Liver (tissue), 9 donors: Measurements from ENCODE around the gene SLC37A4. TPM values are rescaled to one million over a fixed set of nuclear protein-coding genes. Genes with fewer than 3 reads are reported as not detected.

ENCODE experiments used
- DNase-seq: peaks from one replicate; pipeline ENCODE4 v3.0.0-alpha.2; 2017; ENCODE audit warnings: low spot score
- H3K27ac ChIP-seq, 2 donors: one replicate each; pipeline ENCODE4 v1.7.0; 2013; ENCODE audit warnings: inconsistent platforms in 2 of 2, low read length in 2 of 2, control low read depth in 1 of 2, low read depth in 1 of 2, mild to moderate bottlenecking in 1 of 2
- H3K27me3 ChIP-seq, 4 donors: one replicate each; pipeline versions ENCODE4 v1.6.1 to v1.7.0; 2013; ENCODE audit warnings: low read length in 3 of 4, inconsistent platforms in 1 of 4, mild to moderate bottlenecking in 1 of 4, moderate library complexity in 1 of 4; ENCODE audit not compliant: control insufficient read depth in 4 of 4, insufficient read depth in 4 of 4
- H3K36me3 ChIP-seq, 4 donors: one replicate each; pipeline versions ENCODE4 v1.6.1 to v1.7.0; 2013; ENCODE audit warnings: low read length in 3 of 4, mild to moderate bottlenecking in 3 of 4, low read depth in 1 of 4, moderate library complexity in 1 of 4; ENCODE audit not compliant: control insufficient read depth in 4 of 4, insufficient read depth in 3 of 4
- H3K4me1 ChIP-seq, 4 donors: one replicate each; pipeline versions ENCODE4 v1.6.1 to v1.7.0; 2013; ENCODE audit warnings: low read length in 3 of 4, mild to moderate bottlenecking in 3 of 4, moderate library complexity in 1 of 4; ENCODE audit not compliant: control insufficient read depth in 4 of 4, insufficient read depth in 4 of 4
- H3K4me3 ChIP-seq, 3 donors: one replicate each; pipeline versions ENCODE4 v1.6.1 to v1.7.0; 2013; ENCODE audit warnings: low read length in 3 of 3, control low read depth in 1 of 3, low read depth in 1 of 3, mild to moderate bottlenecking in 1 of 3
- H3K9ac ChIP-seq, 2 donors: one replicate each; pipeline ENCODE4 v1.7.0; 2013; ENCODE audit warnings: low read length in 2 of 2, mild to moderate bottlenecking in 2 of 2, moderate library complexity in 2 of 2, control low read depth in 1 of 2, low read depth in 1 of 2
- H3K9me3 ChIP-seq, 4 donors: one replicate each; pipeline versions ENCODE4 v1.6.1 to v1.7.0; 2013; ENCODE audit warnings: low read length in 3 of 4; ENCODE audit not compliant: control insufficient read depth in 4 of 4
- CTCF ChIP-seq: fragments of 150-350 bp; IDR thresholded peaks from 2 replicates; pipeline ENCODE4 v1.5.1; 2017; ENCODE audit warnings: improper control_type of control experiment, low read depth, low read length; ENCODE audit not compliant: missing input control
- EGR1 ChIP-seq, 2 donors: IDR thresholded peaks; 2 replicates each; pipeline ENCODE4 v1.6.1; 2016 to 2018; ENCODE audit warnings: antibody characterized with exemption in 2 of 2, low read depth in 2 of 2
- FOXA2 ChIP-seq: IDR thresholded peaks from 2 replicates; pipeline ENCODE4 v1.6.1; 2016; ENCODE audit warnings: antibody characterized with exemption
- GABPA ChIP-seq, 2 donors: IDR thresholded peaks in 1 of 2; conservative IDR thresholded peaks in 1 of 2; 2 replicates each; pipeline ENCODE4 v1.6.1; 2016; ENCODE audit warnings: antibody characterized with exemption in 2 of 2, mild to moderate bottlenecking in 1 of 2, moderate library complexity in 1 of 2
- RAD21 ChIP-seq, 2 donors: IDR thresholded peaks; 2 replicates each; pipeline ENCODE4 v1.6.1; 2016; ENCODE audit warnings: antibody characterized with exemption in 2 of 2, mild to moderate bottlenecking in 2 of 2
- REST ChIP-seq: IDR thresholded peaks from 2 replicates; pipeline ENCODE4 v1.6.1; 2016; ENCODE audit warnings: antibody characterized with exemption, mild to moderate bottlenecking
- SP1 ChIP-seq: IDR thresholded peaks from 2 replicates; pipeline ENCODE4 v1.6.1; 2018; ENCODE audit warnings: antibody characterized with exemption, mild to moderate bottlenecking
- TAF1 ChIP-seq: conservative IDR thresholded peaks from 2 replicates; pipeline ENCODE4 v1.6.1; 2016; ENCODE audit warnings: antibody characterized with exemption, mild to moderate bottlenecking
- WGBS: extraction: QIAGEN DNeasy Blood & Tissue Kit; methylation state at CpG from one replicate; pipeline ENCODE4 v1.1.7; 2013; 5-methylcytosine and 5-hydroxymethylcytosine counted together
- polyA plus RNA-seq, 2 donors: library from polyadenylated mRNA; stranded (reverse) in 1 of 2; unstranded in 1 of 2; fragments of 200-250 nt in 1 of 2; fragments of >200 nt in 1 of 2; fragmentation: Nextera tagmentation in 1 of 2; extraction: Ambion mirVana in 1 of 2; gene quantifications; one replicate each; pipeline versions ENCODE4 v1.2.1 to v1.2.3, GENCODE V29; 2013 to 2015
- total RNA-seq, 2 donors: library from RNA; depleted of rRNA; stranded (reverse); fragments of >200 nt; gene quantifications; one replicate each; pipeline ENCODE4 v1.2.3, GENCODE V29; 2014
- donor health status: healthy.
- donor health status: healthy.
- donor health status: healthy.
- donor health status: healthy.
- donor health status: healthy.

SLC37A4 gene
- total and polyA plus RNA-seq, 4 donors, result 62.7 to 184 (median 96.3) TPM

- Histone ChIP-seq H3K27me3 (no peaks in the 10 kb centered on the region), H3K36me3 (peaks cover 23 to 43% (median 34%) of the 10 kb centered on the region in 4 donors), H3K9ac (peak overlapping the region; percentile 39 to 75), H3K4me1 (peaks cover 0 to 23% (median 16%) of the 10 kb centered on the region in 4 donors), H3K9me3 (no peaks in the 10 kb centered on the region), H3K4me3 (peak overlapping the region; percentile 88 to 94 (median 90)), H3K27ac (no peak overlapping the region)
- TF ChIP-seq RAD21 (IDR thresholded peaks at IDR 0.05) (peak in 1 of 2 donors; percentile 19), FOXA2 (no peak)
- 55% methylated on average over 6 of the region's 6 CpGs for WGBS
- DNase-seq, result no peak
Measured at GRCh38 chr11:119055901-119056300, 25.2 kb upstream of the SLC37A4 start.

GRCh38 chr11:119054418-119054817 is 23.7 kb upstream of the SLC37A4 start:
- no peak overlapping the region for H3K27ac ChIP-seq
- WGBS, result 98% methylated on average over 10 of the region's 10 CpGs
- peaks cover 0 to 23% (median 16%) of the 10 kb centered on the region in 4 donors for H3K4me1 ChIP-seq
- H3K36me3 ChIP-seq, result peaks cover 23 to 56% (median 42%) of the 10 kb centered on the region in 4 donors
- DNase-seq, result no peak
- H3K9ac ChIP-seq, result no peak overlapping the region
- no peaks in the 10 kb centered on the region for H3K27me3 ChIP-seq
- no peaks in the 10 kb centered on the region for H3K9me3 ChIP-seq
- H3K4me3 ChIP-seq, result no peak overlapping the region
- TF ChIP-seq SP1 (no peak), CTCF (no peak), REST (no peak), TAF1 (no peak), EGR1 (IDR thresholded peaks at IDR 0.05; ENCODE audit: low read depth in 2 of 2) (no peak), GABPA (IDR thresholded peaks at IDR 0.05 in 1 of 2, conservative IDR thresholded peaks at IDR 0.05 in 1 of 2) (no peak)

- H3K4me3 ChIP-seq, result no peak overlapping the region
- H3K36me3 ChIP-seq, result peaks cover 36 to 78% (median 60%) of the 10 kb centered on the region in 4 donors
Measured at GRCh38 chr11:119052163-119052814, 21.6 kb upstream of the SLC37A4 start.

More at GRCh38 chr11:119052163-119052814, 21.6 kb upstream of the SLC37A4 start:
- Histone ChIP-seq H3K27ac (no peak overlapping the region), H3K4me1 (peaks cover 0 to 13% (median 10%) of the 10 kb centered on the region in 4 donors), H3K9ac (no peak overlapping the region), H3K9me3 (no peaks in the 10 kb centered on the region), H3K27me3 (no peaks in the 10 kb centered on the region)
- no peak for TF ChIP-seq CTCF
- 96% methylated on average over 23 of the region's 23 CpGs for WGBS
- DNase-seq, result no peak
